ENCODE results near the gene BMP4. TPM values are rescaled to one million over a fixed set of nuclear protein-coding genes. Genes with fewer than 3 reads are reported as not detected.

The BMP4 gene
- total RNA-seq, 1 donor = 23.8 TPM

GRCh38 chr14:53957739-53958138, 1.1 kb upstream of the BMP4 start:
- TF ChIP-seq CTCF (IDR thresholded peaks at IDR 0.05; ENCODE audit: insufficient read depth, low read length) = no peak
- DNase-seq (ENCODE audit: low read depth) = no peak
- no peak overlapping the region for H3K4me3 ChIP-seq (ENCODE audit: low read depth, low read length)

GRCh38 chr14:53955671-53956426, 776 bp downstream of the BMP4 start:
- peak overlapping the region; percentile 70 for H3K4me3 ChIP-seq (ENCODE audit: low read depth, low read length)
- TF ChIP-seq CTCF (IDR thresholded peaks at IDR 0.05; ENCODE audit: insufficient read depth, low read length) = no peak
- peak; percentile 34 for DNase-seq (ENCODE audit: low read depth)

- no peak for DNase-seq (ENCODE audit: low read depth)
- TF ChIP-seq CTCF (IDR thresholded peaks at IDR 0.05; ENCODE audit: insufficient read depth, low read length) = no peak
- H3K4me3 ChIP-seq (ENCODE audit: low read depth, low read length) = peak overlapping the region; percentile 70
Observed at GRCh38 chr14:53955229-53955556, 1.4 kb downstream of the BMP4 start.

- peak overlapping the region; percentile 70 for H3K4me3 ChIP-seq (ENCODE audit: low read depth, low read length)
- peak; percentile 44 for DNase-seq (ENCODE audit: low read depth)
- no peak for TF ChIP-seq CTCF (IDR thresholded peaks at IDR 0.05; ENCODE audit: insufficient read depth, low read length)
Observed at GRCh38 chr14:53954551-53955228, 1.9 kb downstream of the BMP4 start.

- peak; percentile 54 for DNase-seq (ENCODE audit: low read depth)
- H3K4me3 ChIP-seq (ENCODE audit: low read depth, low read length) = peak overlapping the region; percentile 70
- TF ChIP-seq CTCF (IDR thresholded peaks at IDR 0.05; ENCODE audit: insufficient read depth, low read length) = no peak
Observed at GRCh38 chr14:53953828-53954550, 2.6 kb downstream of the BMP4 start.

- TF ChIP-seq CTCF (IDR thresholded peaks at IDR 0.05; ENCODE audit: insufficient read depth, low read length) = no peak
- peak overlapping the region; percentile 70 for H3K4me3 ChIP-seq (ENCODE audit: low read depth, low read length)
- DNase-seq (ENCODE audit: low read depth) = peak; percentile 82
Observed at GRCh38 chr14:53953002-53953827, 3.4 kb downstream of the BMP4 start.
